Fibroblast of skin of right biceps (primary cell): ENCODE data around the gene USP47.

Experiments used
- DNase-seq: peaks from one replicate; pipeline ENCODE4 v3.0.0-alpha.2; 2013

Gene USP47

GRCh38 chr11:11967669-11968510, 126.1 kb downstream of the USP47 start:
- no peak for DNase-seq

- DNase-seq, result peak; percentile 91
Observed at GRCh38 chr11:11968511-11969280, 126.9 kb downstream of the USP47 start.

- DNase-seq, result no peak
Observed at GRCh38 chr11:11969380-11970215, 127.8 kb downstream of the USP47 start.

DNA sequence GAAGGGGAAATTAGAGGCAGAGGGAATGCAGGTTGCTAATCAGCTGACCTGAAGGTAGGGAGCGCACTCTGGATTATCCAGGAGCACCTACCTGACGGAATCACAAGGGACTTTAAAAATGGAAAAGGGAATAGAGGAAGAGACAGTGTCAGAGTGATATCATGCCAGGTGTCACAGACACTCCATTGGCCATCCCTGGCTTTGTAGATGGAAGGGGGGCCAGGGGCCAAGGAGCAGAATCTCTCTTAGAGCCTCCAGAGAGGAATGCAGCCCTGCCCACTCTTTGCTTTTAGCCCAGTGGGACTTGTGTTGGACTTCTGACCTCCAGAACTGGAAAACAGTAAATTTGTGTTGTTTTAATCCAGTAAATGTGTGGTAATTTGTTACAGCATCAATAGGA, 128.8 kb downstream of the USP47 start:
- no peak for DNase-seq

DNA sequence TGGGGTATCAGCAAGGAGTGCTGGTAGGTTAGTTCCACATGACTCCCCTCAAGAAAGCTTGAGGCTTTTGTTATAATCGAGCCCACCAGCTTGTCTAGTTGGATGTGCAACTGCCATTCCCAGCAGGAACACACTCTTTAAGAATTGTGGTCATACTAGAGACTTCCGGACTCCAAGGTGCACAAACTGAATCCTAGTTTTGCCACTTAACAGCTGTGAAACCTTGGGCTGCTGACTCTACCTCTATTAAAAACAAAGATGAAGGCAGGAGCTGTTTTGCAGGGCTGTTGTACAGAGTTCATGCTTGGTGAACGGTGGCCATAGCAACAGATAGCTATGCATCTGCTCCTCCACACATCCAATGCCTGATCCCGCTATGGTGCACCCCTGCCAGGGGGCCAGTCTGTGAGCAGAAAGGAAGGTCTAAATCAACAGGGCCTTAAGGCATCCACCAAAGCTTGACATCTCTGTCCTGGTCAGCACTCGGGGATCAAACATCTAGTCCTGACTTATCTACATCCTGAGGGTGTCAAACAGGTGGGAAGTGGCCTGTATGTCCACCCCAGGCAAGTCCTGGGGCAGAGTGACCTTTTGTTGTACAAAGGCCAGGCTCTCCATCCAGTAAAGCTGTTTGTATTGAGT, 130.3 kb downstream of the USP47 start:
- DNase-seq, result no peak

- DNase-seq, result no peak
Observed at GRCh38 chr11:11972730-11973341, 131.1 kb downstream of the USP47 start.

GRCh38 chr11:11973361-11973800, 131.6 kb downstream of the USP47 start:
- DNase-seq, result peak; percentile 90

DNA sequence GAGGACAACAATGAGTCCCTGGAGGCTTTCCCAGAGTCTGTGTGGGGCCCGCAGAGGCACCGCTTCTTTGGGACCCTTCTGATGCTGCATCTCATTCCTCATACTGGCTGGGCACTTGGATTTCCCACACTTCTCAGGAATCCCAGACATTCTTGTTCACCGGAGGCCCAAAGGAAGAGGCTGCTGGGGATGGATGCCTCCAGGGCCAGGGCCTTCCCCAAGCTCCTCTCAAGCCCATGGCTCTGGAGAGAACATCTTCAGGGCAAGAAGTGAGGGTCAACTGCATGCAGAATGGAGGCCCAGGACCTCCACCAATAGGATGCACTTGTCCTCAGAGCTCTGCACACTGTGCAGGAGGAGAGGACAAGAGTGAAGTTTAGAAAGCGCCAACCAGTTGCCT, 132.1 kb downstream of the USP47 start:
- DNase-seq, result peak; percentile 74

GRCh38 chr11:11975201-11976092, 133.7 kb downstream of the USP47 start:
- no peak for DNase-seq

DNA sequence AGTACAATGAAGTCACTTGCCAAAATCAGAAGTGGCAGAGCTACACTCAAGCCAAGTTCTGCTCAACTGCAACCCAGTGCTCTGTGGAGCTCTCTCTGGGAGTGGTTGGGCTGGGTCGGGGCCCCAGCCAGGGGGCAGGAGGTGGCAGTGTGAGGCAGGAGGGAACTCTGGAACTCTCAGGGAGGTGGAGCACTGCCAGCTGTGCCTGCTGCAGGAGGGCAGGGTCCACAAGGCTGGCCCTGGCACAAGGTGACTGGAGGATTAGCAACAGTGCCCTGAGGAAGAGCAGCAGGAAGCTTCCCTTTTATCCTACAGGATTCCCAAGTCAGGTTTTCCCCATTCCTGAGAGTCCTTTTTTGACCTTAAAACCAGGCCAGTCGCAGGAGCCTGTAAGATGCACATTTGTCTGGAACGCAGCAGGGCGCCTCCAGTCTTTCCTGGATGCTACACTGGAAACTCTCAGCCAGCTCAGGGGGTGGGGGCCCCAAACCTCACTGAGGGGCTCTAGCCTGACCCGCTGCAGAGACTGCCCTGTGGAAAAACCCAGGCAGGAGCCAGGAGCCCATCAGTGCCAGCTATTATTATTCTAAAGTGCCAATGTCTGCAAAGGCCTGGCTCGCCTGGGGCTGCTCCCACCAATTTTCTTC, 134.8 kb downstream of the USP47 start:
- DNase-seq, result no peak

DNA sequence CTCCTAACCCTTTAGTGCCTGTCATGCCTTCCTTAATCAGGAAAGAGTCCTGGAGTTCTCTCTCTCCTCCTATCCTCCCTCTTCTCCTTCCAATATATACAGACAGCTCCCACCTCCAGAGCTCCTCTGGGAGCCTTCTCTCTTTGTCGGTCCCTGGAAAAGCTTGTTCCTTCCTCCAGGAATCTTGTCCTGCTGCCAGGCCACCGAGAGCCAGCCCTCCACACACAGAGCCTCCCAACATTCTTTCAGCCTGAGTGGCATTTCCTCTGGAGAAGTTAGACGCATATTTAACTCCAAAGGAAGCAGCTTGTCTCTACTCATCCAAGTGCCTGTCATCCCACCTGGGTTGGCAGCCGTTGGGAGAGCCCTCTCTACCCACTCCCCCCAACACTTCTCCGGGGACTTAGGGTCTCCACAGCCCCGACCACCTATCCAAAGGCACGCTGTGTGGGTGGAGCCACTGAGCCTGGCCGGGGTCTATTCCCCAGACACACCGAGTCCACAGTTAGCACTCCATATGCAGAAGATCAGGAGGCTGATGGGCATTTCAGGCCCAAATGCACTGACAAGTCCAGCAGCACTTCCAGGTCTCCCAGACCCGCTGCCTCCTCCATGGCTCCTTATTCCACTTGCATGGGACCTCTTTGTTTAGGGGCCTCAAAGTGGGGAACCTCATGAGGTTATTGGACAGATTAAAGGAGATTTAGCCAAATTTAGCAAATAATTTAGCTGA, 135.6 kb downstream of the USP47 start:
- DNase-seq, result peak; percentile 98

GRCh38 chr11:11978098-11978637, 136.4 kb downstream of the USP47 start:
- no peak for DNase-seq

DNA sequence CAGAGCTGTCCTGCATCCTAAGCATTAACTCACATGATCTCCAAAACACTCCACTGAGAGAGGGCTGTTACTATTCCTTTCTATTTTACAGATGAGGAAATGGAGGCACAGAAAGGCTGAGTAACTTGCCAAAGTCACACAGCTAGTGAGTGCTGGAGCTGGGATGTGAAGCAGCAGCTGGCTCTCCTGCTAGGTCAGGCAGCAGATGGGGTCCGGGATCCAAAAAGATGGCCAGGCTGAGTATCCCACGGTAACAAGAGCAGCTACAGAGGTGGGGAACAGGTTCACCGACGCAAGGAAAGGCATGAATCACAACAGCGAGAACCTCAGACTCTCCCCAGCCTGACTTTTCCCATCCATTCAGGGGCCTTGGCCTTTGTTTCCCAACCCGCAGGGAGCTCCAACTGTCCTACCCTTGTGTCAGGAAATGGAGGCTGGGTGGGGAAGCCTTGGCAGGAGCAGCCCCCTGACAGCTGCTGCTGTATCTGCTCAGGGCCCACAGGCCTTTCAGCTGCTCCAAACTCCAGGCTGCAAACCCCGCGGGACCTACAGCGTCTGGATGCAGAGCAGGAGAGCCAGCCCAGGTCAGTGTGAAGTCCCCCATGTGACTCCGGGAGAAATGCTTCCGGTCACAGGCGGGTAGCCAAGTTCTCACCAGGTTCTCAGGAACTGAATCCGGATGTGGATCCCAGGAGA, 137.2 kb downstream of the USP47 start:
- DNase-seq, result peak; percentile 82

GRCh38 chr11:11979488-11980117, 137.8 kb downstream of the USP47 start:
- peak; percentile 82 for DNase-seq

DNA sequence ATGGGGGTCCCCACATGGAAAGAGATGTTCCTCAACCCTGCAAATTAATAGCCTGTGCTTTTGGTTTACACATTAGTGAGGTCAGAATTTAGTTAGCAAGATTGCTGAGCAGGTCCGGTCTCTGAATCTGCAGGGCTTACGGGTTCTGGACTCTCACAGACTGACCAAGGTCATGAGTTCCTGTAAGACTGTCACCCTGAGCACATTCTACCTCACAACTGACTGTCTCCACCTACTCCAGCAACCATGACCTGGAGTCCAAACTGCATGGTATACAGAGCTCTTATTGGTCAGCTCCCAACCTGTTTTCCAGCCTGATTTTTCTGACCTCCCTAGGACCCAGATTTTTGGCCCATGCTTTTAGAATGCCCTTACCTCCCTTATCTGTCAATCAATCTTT, 138.4 kb downstream of the USP47 start:
- no peak for DNase-seq

DNA sequence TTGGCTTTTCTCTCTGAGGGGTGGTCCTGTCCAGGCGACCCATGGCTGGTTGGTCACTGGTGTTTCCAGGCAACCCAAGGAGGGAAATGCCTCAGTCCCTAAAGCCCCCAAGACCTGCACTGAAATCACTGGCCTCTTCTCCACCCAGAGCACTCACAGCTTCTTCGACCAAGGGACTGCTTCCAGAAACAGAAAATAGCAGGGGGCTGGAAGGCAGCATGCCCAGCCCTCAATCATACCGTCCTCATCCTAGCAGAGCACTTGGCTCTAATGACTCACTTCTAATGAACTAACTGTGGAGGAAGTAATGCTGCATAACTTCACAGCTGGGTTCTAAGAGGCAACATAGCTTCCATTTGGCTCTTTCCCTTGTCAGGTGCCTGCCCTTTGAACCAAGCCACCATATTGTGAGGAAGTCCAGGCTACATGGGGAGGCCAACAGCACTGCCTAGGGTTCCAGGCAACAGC, 139.1 kb downstream of the USP47 start:
- peak; percentile 68 for DNase-seq

DNA sequence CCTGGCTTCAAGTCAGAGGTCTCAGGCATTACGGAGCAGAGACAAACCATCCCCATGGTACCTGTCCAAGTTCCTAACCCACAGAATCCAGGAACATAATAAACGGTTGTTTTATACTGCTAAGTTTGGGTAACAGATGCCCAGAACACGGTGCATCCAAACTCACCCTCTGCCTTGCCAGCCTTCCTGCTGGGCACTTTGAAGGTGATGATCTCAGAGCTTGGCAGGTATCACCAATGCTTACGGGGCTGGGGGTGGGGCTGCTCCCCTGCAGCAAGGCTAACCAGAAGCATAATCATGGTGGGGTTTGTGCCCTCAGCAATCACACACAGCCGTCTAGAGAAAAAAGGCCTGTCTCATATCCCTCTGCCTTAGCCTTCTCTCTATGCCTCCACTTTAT, 139.6 kb downstream of the USP47 start:
- DNase-seq, result no peak

- no peak for DNase-seq
Observed at GRCh38 chr11:11981840-11982239, 140.1 kb downstream of the USP47 start.
